ENCODE measurements around the gene ARMH3. TPM values are rescaled to one million over a fixed set of nuclear protein-coding genes. Genes with fewer than 3 reads are reported as not detected.

Gene ARMH3
- total and polyA plus RNA-seq, 10 of the 15 experiments (the other 5 are each of a cell fraction or from before 2014, with no cell fraction given): 13.0 to 33.0 (median 16.4) TPM

DNA sequence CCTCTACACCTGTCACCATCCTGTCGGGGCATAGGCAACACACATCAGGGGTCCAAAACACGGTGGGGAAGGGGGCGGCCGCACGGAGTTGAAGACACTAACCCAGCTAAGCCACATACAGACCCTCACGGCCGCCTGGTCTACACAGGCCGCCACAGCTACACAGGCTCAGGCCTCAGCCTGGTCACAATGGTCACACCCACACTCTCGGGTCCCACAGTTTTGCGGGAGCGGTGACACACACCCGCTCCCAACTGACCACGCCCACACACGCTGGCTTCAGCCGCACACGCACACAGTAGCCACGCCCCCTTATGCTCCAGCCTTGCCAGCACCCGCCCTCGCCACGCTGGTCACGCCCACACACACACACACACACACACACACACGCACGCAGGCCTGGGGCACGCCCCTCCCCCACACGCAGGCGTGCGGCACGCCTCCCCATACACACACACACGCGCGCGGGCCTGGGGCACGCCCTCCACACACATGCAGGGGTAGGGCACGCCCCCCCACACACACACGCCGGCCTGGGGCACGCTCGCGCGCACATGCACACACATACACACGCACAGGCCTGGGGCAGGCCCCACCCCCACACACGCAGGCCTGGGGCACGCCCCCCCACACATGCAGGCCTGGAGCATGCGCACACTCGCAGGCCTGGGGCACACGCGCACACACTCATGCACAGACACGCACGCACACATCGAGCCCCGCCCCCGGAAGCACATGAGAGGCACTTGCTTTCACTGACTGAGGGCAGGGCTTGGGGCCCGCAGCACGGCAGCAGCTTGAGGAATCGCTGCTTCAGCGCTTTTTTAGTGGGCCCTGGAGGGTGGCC, 225.4 kb downstream of the ARMH3 start:
- in situ Hi-C loops (cut with MboI): no loop called here
- H3K4me1 ChIP-seq (ENCODE audit: control insufficient read depth, insufficient read depth, low read length): peaks cover 22% of the 10 kb centered on the region
- H3K27me3 ChIP-seq (replicated peaks in 1 of 2; ENCODE audit: control insufficient read depth in 2 of 2, insufficient read depth in 2 of 2, low read length in 1 of 2): no peaks in the 10 kb centered on the region
- H3K9me3 ChIP-seq (replicated peaks; ENCODE audit: control insufficient read depth, insufficient read depth, low read length): no peaks in the 10 kb centered on the region
- H4K20me1 ChIP-seq (ENCODE audit: control insufficient read depth, insufficient read depth): no peaks in the 10 kb centered on the region
- SMC1A ChIA-PET (ENCODE audit: uncharacterized antibody, unreplicated experiment): interaction anchor here (1.0 to 1.8 kb wide), 3 partner anchors 10 to 173 kb away, joined by 3 to 4 read pairs (median 3); no protein-coding TSS in a partner anchor
- H3K4me3 ChIP-seq: peak overlapping the region; percentile 63
- peak overlapping the region; percentile 97 for H3K4me2 ChIP-seq (ENCODE audit: control insufficient read depth, insufficient read depth)
- FAIRE-seq (peak; percentile 84), ATAC-seq (peak; percentile 87), DNase-seq (ENCODE audit: low read depth, low spot score) (peak; percentile 81)
- WGBS (ENCODE audit: insufficient coverage, insufficient replicate concordance, low lambda C conversion rate, missing lambda C conversion rate): under 1% methylated on average over 42 of the region's 56 CpGs
- CTCF ChIA-PET: interaction anchor here (0.5 to 2.1 kb wide), 5 partner anchors 9 to 179 kb away, joined by 3 to 10 read pairs (median 3); no protein-coding TSS in a partner anchor
- BruUV-seq (replicated peaks): no TSS peak
- RAD21 ChIA-PET (ENCODE audit: unreplicated experiment): interaction anchor here (0.6 to 1.5 kb wide), 7 partner anchors 9 to 180 kb away, joined by 3 to 7 read pairs (median 3); partner anchors contain the start of gene OGA
- peaks cover 0 to 4% of the 10 kb centered on the region in 2 experiments; a peak in 2 of 4 replicates for H3K36me3 ChIP-seq (ENCODE audit: control insufficient read depth in 2 of 2, insufficient read depth in 2 of 2, low read length in 1 of 2)
- H3K9ac ChIP-seq (ENCODE audit: control insufficient read depth, insufficient read depth, low read length): peak overlapping the region; percentile 56
- peak overlapping the region; percentile 85 for H2AFZ ChIP-seq (ENCODE audit: control insufficient read depth, low read depth, low read length)
- POLR2A ChIA-PET: interaction anchor here (0.5 to 4.5 kb wide), 4 partner anchors 11 to 177 kb away, joined by 3 to 33 read pairs (median 4); partner anchors contain the start of gene OGA
- intact Hi-C loops (cut with micrococcal nuclease; ENCODE audit: unreplicated experiment): loop anchor here (1.0 kb wide), 1 partner anchor 12 kb away; the partner anchor contains the start of gene OGA
- H3K27ac ChIP-seq (ENCODE audit: control insufficient read depth, insufficient read depth): peak overlapping the region; percentile 82
- H3K79me2 ChIP-seq (ENCODE audit: control insufficient read depth, insufficient read depth, low read length): no peaks in the 10 kb centered on the region
- peak; percentile 95 for TF ChIP-seq MXI1 (IDR thresholded peaks at IDR 0.05; ENCODE audit: low read depth, low read length)
- TF ChIP-seq, protein P1, sequence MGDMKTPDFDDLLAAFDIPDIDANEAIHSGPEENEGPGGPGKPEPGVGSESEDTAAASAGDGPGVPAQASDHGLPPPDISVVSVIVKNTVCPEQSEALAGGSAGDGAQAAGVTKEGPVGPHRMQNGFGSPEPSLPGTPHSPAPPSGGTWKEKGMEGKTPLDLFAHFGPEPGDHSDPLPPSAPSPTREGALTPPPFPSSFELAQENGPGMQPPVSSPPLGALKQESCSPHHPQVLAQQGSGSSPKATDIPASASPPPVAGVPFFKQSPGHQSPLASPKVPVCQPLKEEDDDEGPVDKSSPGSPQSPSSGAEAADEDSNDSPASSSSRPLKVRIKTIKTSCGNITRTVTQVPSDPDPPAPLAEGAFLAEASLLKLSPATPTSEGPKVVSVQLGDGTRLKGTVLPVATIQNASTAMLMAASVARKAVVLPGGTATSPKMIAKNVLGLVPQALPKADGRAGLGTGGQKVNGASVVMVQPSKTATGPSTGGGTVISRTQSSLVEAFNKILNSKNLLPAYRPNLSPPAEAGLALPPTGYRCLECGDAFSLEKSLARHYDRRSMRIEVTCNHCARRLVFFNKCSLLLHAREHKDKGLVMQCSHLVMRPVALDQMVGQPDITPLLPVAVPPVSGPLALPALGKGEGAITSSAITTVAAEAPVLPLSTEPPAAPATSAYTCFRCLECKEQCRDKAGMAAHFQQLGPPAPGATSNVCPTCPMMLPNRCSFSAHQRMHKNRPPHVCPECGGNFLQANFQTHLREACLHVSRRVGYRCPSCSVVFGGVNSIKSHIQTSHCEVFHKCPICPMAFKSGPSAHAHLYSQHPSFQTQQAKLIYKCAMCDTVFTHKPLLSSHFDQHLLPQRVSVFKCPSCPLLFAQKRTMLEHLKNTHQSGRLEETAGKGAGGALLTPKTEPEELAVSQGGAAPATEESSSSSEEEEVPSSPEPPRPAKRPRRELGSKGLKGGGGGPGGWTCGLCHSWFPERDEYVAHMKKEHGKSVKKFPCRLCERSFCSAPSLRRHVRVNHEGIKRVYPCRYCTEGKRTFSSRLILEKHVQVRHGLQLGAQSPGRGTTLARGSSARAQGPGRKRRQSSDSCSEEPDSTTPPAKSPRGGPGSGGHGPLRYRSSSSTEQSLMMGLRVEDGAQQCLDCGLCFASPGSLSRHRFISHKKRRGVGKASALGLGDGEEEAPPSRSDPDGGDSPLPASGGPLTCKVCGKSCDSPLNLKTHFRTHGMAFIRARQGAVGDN (IDR thresholded peaks at IDR 0.05): peak; percentile 95
- peak; percentile 82 for TF ChIP-seq RELA (IDR thresholded peaks at IDR 0.05; ENCODE audit: borderline replicate concordance, partially characterized antibody)
- TF ChIP-seq, protein P2, sequence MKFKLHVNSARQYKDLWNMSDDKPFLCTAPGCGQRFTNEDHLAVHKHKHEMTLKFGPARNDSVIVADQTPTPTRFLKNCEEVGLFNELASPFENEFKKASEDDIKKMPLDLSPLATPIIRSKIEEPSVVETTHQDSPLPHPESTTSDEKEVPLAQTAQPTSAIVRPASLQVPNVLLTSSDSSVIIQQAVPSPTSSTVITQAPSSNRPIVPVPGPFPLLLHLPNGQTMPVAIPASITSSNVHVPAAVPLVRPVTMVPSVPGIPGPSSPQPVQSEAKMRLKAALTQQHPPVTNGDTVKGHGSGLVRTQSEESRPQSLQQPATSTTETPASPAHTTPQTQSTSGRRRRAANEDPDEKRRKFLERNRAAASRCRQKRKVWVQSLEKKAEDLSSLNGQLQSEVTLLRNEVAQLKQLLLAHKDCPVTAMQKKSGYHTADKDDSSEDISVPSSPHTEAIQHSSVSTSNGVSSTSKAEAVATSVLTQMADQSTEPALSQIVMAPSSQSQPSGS (IDR thresholded peaks at IDR 0.05; ENCODE audit: low read length): no peak
- peak; percentile 80 for TF ChIP-seq CREM (IDR thresholded peaks at IDR 0.05; ENCODE audit: low read depth)
- TF ChIP-seq SMARCA5 (IDR thresholded peaks at IDR 0.05): 0 out of 2 replicates have a peak, but pooled peaks have one; percentile 21
- no peak for TF ChIP-seq CBFB (IDR thresholded peaks at IDR 0.05; ENCODE audit: low read depth)
- TF ChIP-seq SIN3A (IDR thresholded peaks at IDR 0.05; ENCODE audit: low read depth, low read length): peak; percentile 67; the same call in 1 of the 2 replicates
- TF ChIP-seq, protein P3, sequence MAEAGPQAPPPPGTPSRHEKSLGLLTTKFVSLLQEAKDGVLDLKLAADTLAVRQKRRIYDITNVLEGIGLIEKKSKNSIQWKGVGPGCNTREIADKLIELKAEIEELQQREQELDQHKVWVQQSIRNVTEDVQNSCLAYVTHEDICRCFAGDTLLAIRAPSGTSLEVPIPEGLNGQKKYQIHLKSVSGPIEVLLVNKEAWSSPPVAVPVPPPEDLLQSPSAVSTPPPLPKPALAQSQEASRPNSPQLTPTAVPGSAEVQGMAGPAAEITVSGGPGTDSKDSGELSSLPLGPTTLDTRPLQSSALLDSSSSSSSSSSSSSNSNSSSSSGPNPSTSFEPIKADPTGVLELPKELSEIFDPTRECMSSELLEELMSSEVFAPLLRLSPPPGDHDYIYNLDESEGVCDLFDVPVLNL (IDR thresholded peaks at IDR 0.05; ENCODE audit: low read depth, low read length): no peak
- peak; percentile 86 for TF ChIP-seq KLF5 (IDR thresholded peaks at IDR 0.05; ENCODE audit: partially characterized antibody)
- 0 out of 2 replicates have a peak, but pooled peaks have one; percentile 40 for TF ChIP-seq DPF2 (IDR thresholded peaks at IDR 0.05)
- TF ChIP-seq STAT1 (conservative IDR thresholded peaks at IDR 0.05): peak; percentile 80; the same call in 1 of the 2 replicates
- TF ChIP-seq NBN (IDR thresholded peaks at IDR 0.05): peak; percentile 99
- TF ChIP-seq NFIC (IDR thresholded peaks at IDR 0.05; ENCODE audit: low read depth, low read length): no peak
- peak in 1 of 2 experiments; percentile 60; a peak in 2 of 4 replicates for TF ChIP-seq SRF (IDR thresholded peaks at IDR 0.05; ENCODE audit: low read depth in 2 of 2, low read length in 2 of 2)
- TF ChIP-seq RFX5 (IDR thresholded peaks at IDR 0.05; ENCODE audit: low read depth, low read length): peak; percentile 7; the same call in 1 of the 2 replicates
